K562 (cell line): ENCODE results near the gene OR2G2. TPM values are rescaled to one million over a fixed set of nuclear protein-coding genes. Genes with fewer than 3 reads are reported as not detected.

Experiments
- ATAC-seq: fragments of 200-7000 bp; cut with Tn5 transposase; 3 replicates; pipeline ENCODE4 v1.9.1; 2020; ENCODE audit warnings: moderate library complexity
- BruUV-seq: library from RNA; stranded (reverse); fragments of 400-500 nt; replicated peaks from 2 replicates; lab custom pipeline; 2021; lab: Mats Ljungman, UMichigan
- CTCF ChIA-PET: fragments of 300-600 bp; formaldehyde crosslinking; extraction: SDS; loops from one replicate; lab custom pipeline; 2021; ENCODE audit warnings: low intra/inter-chr PET ratio; lab: Yijun Ruan, JAX
- POLR2A ChIA-PET: fragments of 300-600, 350-650 bp; sonication (Branson Sonifier 250); formaldehyde crosslinking; extraction: SDS; loops from one replicate; lab custom pipeline; 2021; ENCODE audit warnings: antibody characterized with exemption, inconsistent platforms; lab: Yijun Ruan, JAX
- DNase-seq, 4 experiments: peaks; one replicate each; pipeline versions ENCODE4 v3.0.0 to v3.0.0-alpha.2; 2011 to 2018; ENCODE audit warnings: low spot score in 3 of 4, mixed read lengths in 3 of 4; ENCODE audit errors: extremely low read depth in 1 of 4
- FAIRE-seq: peaks from 2 replicates; lab custom pipeline; 2011; peaks lifted over from hg19 to GRCh38; lab: Jason Lieb, UNC
- H2AFZ ChIP-seq: 2 replicates; pipeline ENCODE4 v1.6.0; 2011; ENCODE audit warnings: low read depth, low read length, control low read depth, inconsistent platforms
- H3K27ac ChIP-seq: fragments of 200-600 bp; 3 replicates; pipeline ENCODE4 v1.8.0; 2011; ENCODE audit warnings: low read depth, mild to moderate bottlenecking, control low read depth, inconsistent platforms, low read length, moderate library complexity, mixed read lengths; ENCODE audit errors: extremely low read depth
- H3K27me3 ChIP-seq, 2 experiments: fragments of 300-600 bp in 1 of 2; 2 replicates in 1 of 2; 3 replicates in 1 of 2; pipeline versions ENCODE4 v1.6.0 to v1.8.0; 2011; ENCODE audit warnings: inconsistent platforms in 2 of 2, low read length in 2 of 2, mild to moderate bottlenecking in 1 of 2, mixed read lengths in 1 of 2, moderate library complexity in 1 of 2; ENCODE audit not compliant: control insufficient read depth in 2 of 2, insufficient read depth in 2 of 2
- H3K36me3 ChIP-seq: fragments of 300-600 bp; 3 replicates; pipeline ENCODE4 v1.8.0; 2011; ENCODE audit warnings: mild to moderate bottlenecking, low read length, inconsistent platforms; ENCODE audit not compliant: control insufficient read depth, insufficient read depth
- H3K4me1 ChIP-seq, 2 experiments: fragments of 200-600 bp in 1 of 2; replicated peaks in 1 of 2; 2 replicates in 1 of 2; 3 replicates in 1 of 2; pipeline versions ENCODE4 v1.5.1 to v1.8.0; 2011; ENCODE audit warnings: inconsistent platforms in 2 of 2, low read length in 2 of 2, mild to moderate bottlenecking in 1 of 2, mixed read lengths in 1 of 2, moderate library complexity in 1 of 2; ENCODE audit not compliant: control insufficient read depth in 2 of 2, insufficient read depth in 2 of 2
- H3K4me2 ChIP-seq: 2 replicates; pipeline ENCODE4 v1.6.1; 2011; ENCODE audit warnings: low read length, control low read depth, inconsistent platforms, mixed read lengths; ENCODE audit not compliant: insufficient read depth
- H3K4me3 ChIP-seq: fragments of 200-600 bp; sonication (generic), shearing (Covaris generic); 2 replicates; pipeline ENCODE4 v1.5.1; 2016; ENCODE audit warnings: control low read depth, inconsistent platforms
- H3K79me2 ChIP-seq: fragments of 200-600 bp; 3 replicates; pipeline ENCODE4 v1.8.0; 2011; ENCODE audit warnings: low read length, inconsistent platforms; ENCODE audit not compliant: control insufficient read depth, insufficient read depth
- H3K9ac ChIP-seq, 2 experiments: 2 replicates each; pipeline versions ENCODE4 v1.6.0 to v1.6.1; 2011; ENCODE audit warnings: low read depth in 2 of 2, low read length in 2 of 2, control low read depth in 1 of 2, inconsistent platforms in 1 of 2, mild to moderate bottlenecking in 1 of 2, mixed read lengths in 1 of 2; ENCODE audit not compliant: insufficient read depth in 1 of 2
- H3K9me1 ChIP-seq: one replicate; pipeline ENCODE4 v1.6.0; 2011; ENCODE audit warnings: inconsistent platforms, mild to moderate bottlenecking, low read length, moderate library complexity; ENCODE audit not compliant: control insufficient read depth, insufficient read depth
- H3K9me3 ChIP-seq: replicated peaks from 2 replicates; pipeline ENCODE4 v1.5.1; 2011; ENCODE audit warnings: low read depth, low read length, inconsistent platforms; ENCODE audit not compliant: control insufficient read depth, insufficient read depth
- H4K20me1 ChIP-seq: replicated peaks from 2 replicates; pipeline ENCODE4 v1.6.1; 2011; ENCODE audit warnings: low read length, inconsistent platforms, mixed read lengths; ENCODE audit not compliant: control insufficient read depth, insufficient read depth
- E2F8 ChIP-seq: fragments of 450-650 bp; IDR thresholded peaks from 2 replicates; pipeline ENCODE4 v1.7.1; 2018; ENCODE audit warnings: mild to moderate bottlenecking, low read depth; ENCODE audit not compliant: partially characterized antibody
- HDAC1 ChIP-seq, 2 experiments: fragments of 450-650 bp; IDR thresholded peaks; 2 replicates each; pipeline ENCODE4 v1.6.1; 2016 to 2017; ENCODE audit warnings: inconsistent platforms in 1 of 2, mild to moderate bottlenecking in 1 of 2, moderate library complexity in 1 of 2
- HDAC3 ChIP-seq: fragments of 450-650 bp; IDR thresholded peaks from 2 replicates; pipeline ENCODE4 v1.6.1; 2018; ENCODE audit warnings: borderline replicate concordance, mild to moderate bottlenecking, moderate library complexity; ENCODE audit not compliant: partially characterized antibody
- HNRNPH1 ChIP-seq: fragments of 200-400 bp; formaldehyde crosslinking; optimal IDR thresholded peaks from 2 replicates; pipeline ENCODE3; 2017; ENCODE audit warnings: low read depth, mild to moderate bottlenecking, low read length, moderate library complexity
- MAFG ChIP-seq: fragments of 450-650 bp; conservative IDR thresholded peaks from 2 replicates; pipeline ENCODE4 v1.6.1; 2016; ENCODE audit warnings: missing genetic modification characterization, missing compliant biosample characterization
- MIER1 ChIP-seq: fragments of 450-650 bp; IDR thresholded peaks from 2 replicates; pipeline ENCODE4 v1.6.1; 2016; ENCODE audit warnings: antibody characterized with exemption, mild to moderate bottlenecking, low read depth
- MTF1 ChIP-seq: fragments of 250-450 bp; sonication (Bioruptor Pico); IDR thresholded peaks from 2 replicates; pipeline ENCODE4 v1.9.0; 2021; ENCODE audit warnings: moderate library complexity, mild to moderate bottlenecking, inconsistent platforms, borderline replicate concordance
- NR3C1 ChIP-seq: sonication (generic); formaldehyde crosslinking; IDR thresholded peaks from 2 replicates; pipeline ENCODE4 v1.8.1; 2022; ENCODE audit warnings: missing genetic modification reagents
- SAP30 ChIP-seq: fragments of 200-600 bp; sonication (generic); IDR thresholded peaks from 2 replicates; pipeline ENCODE4 v1.6.1; 2012; ENCODE audit warnings: borderline replicate concordance, low read depth, mild to moderate bottlenecking, moderate library complexity, low read length, control low read depth, inconsistent platforms; ENCODE audit not compliant: insufficient read depth, poor library complexity, severe bottlenecking
- SNAPC5 ChIP-seq: fragments of 250-450 bp; sonication (Bioruptor Pico); IDR thresholded peaks from 2 replicates; pipeline ENCODE4 v1.8.0; 2021; ENCODE audit warnings: moderate library complexity, mild to moderate bottlenecking, inconsistent platforms
- SPI1 ChIP-seq: IDR thresholded peaks from 2 replicates; pipeline ENCODE4 v1.6.1; 2011; ENCODE audit warnings: low read depth, low read length, control low read depth, borderline replicate concordance
- TBP ChIP-seq: optimal IDR thresholded peaks from 2 replicates; pipeline ENCODE3; 2011; ENCODE audit warnings: low read depth, low read length, improper control_type of control experiment
- TCFL5 ChIP-seq: fragments of 250-450 bp; sonication (Bioruptor Pico); conservative IDR thresholded peaks from 2 replicates; pipeline ENCODE4 v1.6.1; 2021; ENCODE audit warnings: mild to moderate bottlenecking, moderate library complexity, matching md5 sums
- ZNF174 ChIP-seq: fragments of 250-450 bp; sonication (Bioruptor Pico); IDR thresholded peaks from 2 replicates; pipeline ENCODE4 v1.4.0; 2020; ENCODE audit warnings: mild to moderate bottlenecking
- ZNF507 ChIP-seq: conservative IDR thresholded peaks from 2 replicates; pipeline ENCODE4 v1.6.1; 2017; ENCODE audit warnings: missing genetic modification characterization, missing compliant biosample characterization
- WGBS: fragments of 100-300 bp; shearing (Covaris generic); methylation state at CpG from one replicate; pipeline ENCODE4 v1.1.6; 2016; ENCODE audit warnings: low coverage, mixed read lengths; ENCODE audit not compliant: insufficient coverage; ENCODE audit errors: missing lambda C conversion rate; 5-methylcytosine and 5-hydroxymethylcytosine counted together
- in situ Hi-C: fragments of 300-500 bp; cut with MboI; formaldehyde crosslinking; loops from 4 replicates; pipeline ENCODE4 v1.15.0; 2018; ENCODE audit warnings: inconsistent platforms, mixed read lengths
- intact Hi-C: fragments of 100-400 bp; cut with micrococcal nuclease; formaldehyde crosslinking; loops from 2 replicates; pipeline ENCODE4 v1.14.2; 2022
- polyA plus RNA-seq, 8 experiments: library from polyadenylated mRNA; depleted of rRNA in 4 of 8; stranded (reverse) in 5 of 8; unstranded in 3 of 8; fragments of >200 nt; fragmentation: Nextera tagmentation in 2 of 8; fragmentation: Illumina TruSeq in 1 of 8; extraction: Ambion mirVana in 2 of 8; extraction: Trizol in 1 of 8; gene quantifications; 2 replicates each; pipeline versions ENCODE4 v1.2.1 to v1.2.3, GENCODE V29; 2011 to 2014; ENCODE audit warnings: inconsistent platforms in 1 of 8, missing spikeins in 1 of 8
- total RNA-seq, 7 experiments: library from RNA; depleted of rRNA in 6 of 7; stranded (reverse); fragments of >200 nt in 6 of 7; fragmentation: Illumina TruSeq in 2 of 7; extraction: Trizol in 2 of 7; gene quantifications; 2 replicates each; pipeline versions ENCODE4 v1.2.1 to v1.2.3, GENCODE V29; 2011 to 2021; ENCODE audit warnings: low replicate concordance in 1 of 7
- TF ChIP-seq, protein P1 (sequence below): fragments of 250-450 bp; sonication (Bioruptor Pico); IDR thresholded peaks from 2 replicates; pipeline ENCODE4 v1.5.0; 2020; ENCODE audit warnings: mild to moderate bottlenecking
- TF ChIP-seq, protein P2 (sequence below): fragments of 250-450 bp; sonication (Bioruptor Pico); IDR thresholded peaks from 2 replicates; pipeline ENCODE4 v1.5.0; 2020; ENCODE audit warnings: mild to moderate bottlenecking, borderline replicate concordance

Gene OR2G2
- total and polyA plus RNA-seq, 9 of the 15 experiments (the other 6 are each of a cell fraction or from before 2014, with no cell fraction given) = not detected

- Histone ChIP-seq H2AFZ (no peak overlapping the region), H4K20me1 (no peaks in the 10 kb centered on the region), H3K27ac (no peak overlapping the region), H3K9me3 (no peaks in the 10 kb centered on the region), H3K9me1 (no peaks in the 10 kb centered on the region), H3K27me3 (no peaks in the 10 kb centered on the region), H3K4me1 (no peaks in the 10 kb centered on the region), H3K9ac (no peak overlapping the region), H3K4me2 (no peak overlapping the region), H3K4me3 (no peak overlapping the region), H3K36me3 (no peaks in the 10 kb centered on the region), H3K79me2 (no peaks in the 10 kb centered on the region)
- DNase-seq (no peak), ATAC-seq (no peak), FAIRE-seq (no peak)
- in situ Hi-C loops (no loop called here), intact Hi-C loops (no loop called here)
- no peak for TF ChIP-seq HNRNPH1
- TF ChIP-seq SPI1 = no peak
- TF ChIP-seq TBP = no peak
- TF ChIP-seq MIER1 = no peak
- no peak for TF ChIP-seq ZNF174 (CRISPR knock-in tag)
- TF ChIP-seq, protein P1, sequence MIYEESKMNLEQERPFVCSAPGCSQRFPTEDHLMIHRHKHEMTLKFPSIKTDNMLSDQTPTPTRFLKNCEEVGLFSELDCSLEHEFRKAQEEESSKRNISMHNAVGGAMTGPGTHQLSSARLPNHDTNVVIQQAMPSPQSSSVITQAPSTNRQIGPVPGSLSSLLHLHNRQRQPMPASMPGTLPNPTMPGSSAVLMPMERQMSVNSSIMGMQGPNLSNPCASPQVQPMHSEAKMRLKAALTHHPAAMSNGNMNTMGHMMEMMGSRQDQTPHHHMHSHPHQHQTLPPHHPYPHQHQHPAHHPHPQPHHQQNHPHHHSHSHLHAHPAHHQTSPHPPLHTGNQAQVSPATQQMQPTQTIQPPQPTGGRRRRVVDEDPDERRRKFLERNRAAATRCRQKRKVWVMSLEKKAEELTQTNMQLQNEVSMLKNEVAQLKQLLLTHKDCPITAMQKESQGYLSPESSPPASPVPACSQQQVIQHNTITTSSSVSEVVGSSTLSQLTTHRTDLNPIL (CRISPR knock-in tag) = no peak
- no peak for TF ChIP-seq NR3C1
- no peak for TF ChIP-seq SAP30
- TF ChIP-seq MAFG (tag) = no peak
- no peak for TF ChIP-seq E2F8
- TF ChIP-seq MTF1 (CRISPR knock-in tag) = no peak
- no peak for TF ChIP-seq SNAPC5
- TF ChIP-seq, protein P2, sequence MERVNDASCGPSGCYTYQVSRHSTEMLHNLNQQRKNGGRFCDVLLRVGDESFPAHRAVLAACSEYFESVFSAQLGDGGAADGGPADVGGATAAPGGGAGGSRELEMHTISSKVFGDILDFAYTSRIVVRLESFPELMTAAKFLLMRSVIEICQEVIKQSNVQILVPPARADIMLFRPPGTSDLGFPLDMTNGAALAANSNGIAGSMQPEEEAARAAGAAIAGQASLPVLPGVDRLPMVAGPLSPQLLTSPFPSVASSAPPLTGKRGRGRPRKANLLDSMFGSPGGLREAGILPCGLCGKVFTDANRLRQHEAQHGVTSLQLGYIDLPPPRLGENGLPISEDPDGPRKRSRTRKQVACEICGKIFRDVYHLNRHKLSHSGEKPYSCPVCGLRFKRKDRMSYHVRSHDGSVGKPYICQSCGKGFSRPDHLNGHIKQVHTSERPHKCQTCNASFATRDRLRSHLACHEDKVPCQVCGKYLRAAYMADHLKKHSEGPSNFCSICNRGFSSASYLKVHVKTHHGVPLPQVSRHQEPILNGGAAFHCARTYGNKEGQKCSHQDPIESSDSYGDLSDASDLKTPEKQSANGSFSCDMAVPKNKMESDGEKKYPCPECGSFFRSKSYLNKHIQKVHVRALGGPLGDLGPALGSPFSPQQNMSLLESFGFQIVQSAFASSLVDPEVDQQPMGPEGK (CRISPR knock-in tag) = no peak
- no peak for TF ChIP-seq TCFL5
- TF ChIP-seq HDAC3 = no peak
- TF ChIP-seq HDAC1 (IDR thresholded peaks at IDR 0.05) = no peak
- TF ChIP-seq ZNF507 = no peak
- POLR2A ChIA-PET = interaction anchor here (0.7 to 0.8 kb wide), 2 partner anchors 18 to 21 kb away, joined by 3 to 4 read pairs; no protein-coding TSS in a partner anchor
- WGBS = 0% methylated on average over 7 of the region's 7 CpGs
- CTCF ChIA-PET = no interaction called here
- BruUV-seq = no TSS peak
Measured at GRCh38 chr1:247540581-247540980, 47.6 kb upstream of the OR2G2 start.
